HG03378 (cell line): ENCODE results near the gene ATRX.
"Not testable (repeated sequence)": the region's sequence is repeated elsewhere in the genome, so short reads cannot be mapped to it uniquely, and the experiment has no call there.

Source experiments
- ATAC-seq: cut with Tn5 transposase; IDR thresholded peaks from one replicate; pipeline ENCODE4 v1.9.1; 2021; ENCODE audit warnings: mild to moderate bottlenecking, moderate library complexity; ENCODE audit not compliant: unreplicated experiment

The ATRX gene

GRCh38 chrX:77731821-77732419, 54.1 kb downstream of the ATRX start:
- no peak for ATAC-seq

GRCh38 chrX:77726095-77726494, 59.9 kb downstream of the ATRX start:
- not testable (repeated sequence) for ATAC-seq

GRCh38 chrX:77723681-77724080, 62.3 kb downstream of the ATRX start:
- no peak for ATAC-seq

GRCh38 chrX:77719388-77719787, 66.6 kb downstream of the ATRX start:
- no peak for ATAC-seq

- no peak for ATAC-seq
These were observed 81.1 kb downstream of the ATRX start for GRCh38 chrX:77704881-77705280.

GRCh38 chrX:77698242-77698641, 87.8 kb downstream of the ATRX start:
- ATAC-seq: no peak

GRCh38 chrX:77694491-77694890, 91.5 kb downstream of the ATRX start:
- ATAC-seq: no peak

- ATAC-seq: no peak
These were observed 92.4 kb downstream of the ATRX start for GRCh38 chrX:77693594-77693993.

GRCh38 chrX:77691916-77692315, 94.1 kb downstream of the ATRX start:
- ATAC-seq: no peak

GRCh38 chrX:77689376-77689775, 96.6 kb downstream of the ATRX start:
- ATAC-seq: no peak

- ATAC-seq: not testable (repeated sequence)
These were observed 100.3 kb downstream of the ATRX start for GRCh38 chrX:77685683-77686082.

- ATAC-seq: no peak
These were observed 106.9 kb downstream of the ATRX start for GRCh38 chrX:77679144-77679543.

- no peak for ATAC-seq
These were observed 110.0 kb downstream of the ATRX start for GRCh38 chrX:77675986-77676385.

- no peak for ATAC-seq
These were observed 117.4 kb downstream of the ATRX start for GRCh38 chrX:77668391-77669237.

- no peak for ATAC-seq
These were observed 127.1 kb downstream of the ATRX start for GRCh38 chrX:77658886-77659285.

- ATAC-seq: no peak
These were observed 133.9 kb downstream of the ATRX start for GRCh38 chrX:77652095-77652494.

- no peak for ATAC-seq
These were observed 145.3 kb downstream of the ATRX start for GRCh38 chrX:77640702-77641101.

- no peak for ATAC-seq
These were observed 146.2 kb downstream of the ATRX start for GRCh38 chrX:77639820-77640219.

- ATAC-seq: no peak
These were observed 147.6 kb downstream of the ATRX start for GRCh38 chrX:77638397-77638796.

GRCh38 chrX:77635373-77635772, 150.6 kb downstream of the ATRX start:
- no peak for ATAC-seq

GRCh38 chrX:77628294-77629025, 157.6 kb downstream of the ATRX start:
- ATAC-seq: no peak

- no peak for ATAC-seq
These were observed 163.3 kb downstream of the ATRX start for GRCh38 chrX:77622672-77623071.
